ENCODE data around the gene HDAC4. TPM values are rescaled to one million over a fixed set of nuclear protein-coding genes. Genes with fewer than 3 reads are reported as not detected.

Gene HDAC4
- polyA plus RNA-seq, 1 experiment: 8.9 TPM

GRCh38 chr2:239397931-239398471 lies 2.8 kb downstream of the HDAC4 start:
- no peaks in the 10 kb centered on the region for H3K9me3 ChIP-seq (ENCODE audit: control insufficient read depth, insufficient read depth, low read length)

GRCh38 chr2:239396881-239397681 lies 3.7 kb downstream of the HDAC4 start:
- POLR2A ChIA-PET: no interaction called here
- Histone ChIP-seq H3K9me3 (ENCODE audit: control insufficient read depth, insufficient read depth, low read length) (no peaks in the 10 kb centered on the region; the same call in 1 of the 2 replicates), H3K27ac (ENCODE audit: low read depth, low read length) (no peak overlapping the region), H3K27me3 (ENCODE audit: control insufficient read depth, insufficient read depth, low read length) (no peaks in the 10 kb centered on the region), H3K4me3 (ENCODE audit: low read depth, low read length) (no peak overlapping the region)
- TF ChIP-seq CTCF (IDR thresholded peaks at IDR 0.05; ENCODE audit: low read depth, low read length): no peak
- CTCF ChIA-PET: no interaction called here
- no peak for DNase-seq (ENCODE audit: low read depth, low spot score)

More at GRCh38 chr2:239397931-239398471, 2.8 kb downstream of the HDAC4 start:
- TF ChIP-seq CTCF (IDR thresholded peaks at IDR 0.05; ENCODE audit: low read depth, low read length): no peak
- Histone ChIP-seq H3K27me3 (ENCODE audit: control insufficient read depth, insufficient read depth, low read length) (no peaks in the 10 kb centered on the region), H3K4me3 (ENCODE audit: low read depth, low read length) (no peak overlapping the region), H3K27ac (ENCODE audit: low read depth, low read length) (no peak overlapping the region)
- CTCF ChIA-PET: no interaction called here
- POLR2A ChIA-PET: interaction anchor here (0.6 kb wide), 1 partner anchor 172 kb away, joined by 6 read pairs; no protein-coding TSS in a partner anchor
- no peak for DNase-seq (ENCODE audit: low read depth, low spot score)

GRCh38 chr2:239395524-239395923 lies 5.3 kb downstream of the HDAC4 start:
- POLR2A ChIA-PET: no interaction called here
- TF ChIP-seq CTCF (IDR thresholded peaks at IDR 0.05; ENCODE audit: low read depth, low read length): no peak
- DNase-seq (ENCODE audit: low read depth, low spot score): no peak
- Histone ChIP-seq H3K27me3 (ENCODE audit: control insufficient read depth, insufficient read depth, low read length) (no peaks in the 10 kb centered on the region), H3K9me3 (ENCODE audit: control insufficient read depth, insufficient read depth, low read length) (no peaks in the 10 kb centered on the region; the same call in 1 of the 2 replicates), H3K4me3 (ENCODE audit: low read depth, low read length) (no peak overlapping the region), H3K27ac (ENCODE audit: low read depth, low read length) (no peak overlapping the region)
- CTCF ChIA-PET: no interaction called here

GRCh38 chr2:239394978-239395377 lies 5.8 kb downstream of the HDAC4 start:
- H3K9me3 ChIP-seq (ENCODE audit: control insufficient read depth, insufficient read depth, low read length): no peaks in the 10 kb centered on the region; the same call in 1 of the 2 replicates
- H3K4me3 ChIP-seq (ENCODE audit: low read depth, low read length): no peak overlapping the region
- H3K27ac ChIP-seq (ENCODE audit: low read depth, low read length): no peak overlapping the region
- DNase-seq (ENCODE audit: low read depth, low spot score): no peak
- POLR2A ChIA-PET: no interaction called here
- TF ChIP-seq CTCF (IDR thresholded peaks at IDR 0.05; ENCODE audit: low read depth, low read length): no peak
- no peaks in the 10 kb centered on the region for H3K27me3 ChIP-seq (ENCODE audit: control insufficient read depth, insufficient read depth, low read length)
- CTCF ChIA-PET: no interaction called here

- no peak overlapping the region for H3K27ac ChIP-seq (ENCODE audit: low read depth, low read length)
- H3K4me3 ChIP-seq (ENCODE audit: low read depth, low read length): no peak overlapping the region
- DNase-seq (ENCODE audit: low read depth, low spot score): no peak
- no peaks in the 10 kb centered on the region for H3K27me3 ChIP-seq (ENCODE audit: control insufficient read depth, insufficient read depth, low read length)
- peaks cover 4% of the 10 kb centered on the region for H3K9me3 ChIP-seq (ENCODE audit: control insufficient read depth, insufficient read depth, low read length)
- no peak for TF ChIP-seq CTCF (IDR thresholded peaks at IDR 0.05; ENCODE audit: low read depth, low read length)
- ChIA-PET POLR2A (no interaction called here), CTCF (no interaction called here)
These were observed 6.4 kb downstream of the HDAC4 start for GRCh38 chr2:239394346-239394945.

Data from AG04450 (cell line).